Stimulated activated CD8-positive, alpha-beta memory T cell treated with anti-CD3 and anti-CD28 coated beads, Interleukin-4, amount 100 ng/mL, for 1 hour (primary cell): Measurements from ENCODE around the gene CNP.
"Not testable (repeated sequence)": the region's sequence is repeated elsewhere in the genome, so short reads cannot be mapped to it uniquely, and the experiment has no call there.

Source experiments
- DNase-seq, 2 donors: peaks; one replicate each; pipeline ENCODE4 v3.0.0-alpha.2; 2020; ENCODE audit warnings: low read depth in 2 of 2, low spot score in 1 of 2

CNP gene

DNA sequence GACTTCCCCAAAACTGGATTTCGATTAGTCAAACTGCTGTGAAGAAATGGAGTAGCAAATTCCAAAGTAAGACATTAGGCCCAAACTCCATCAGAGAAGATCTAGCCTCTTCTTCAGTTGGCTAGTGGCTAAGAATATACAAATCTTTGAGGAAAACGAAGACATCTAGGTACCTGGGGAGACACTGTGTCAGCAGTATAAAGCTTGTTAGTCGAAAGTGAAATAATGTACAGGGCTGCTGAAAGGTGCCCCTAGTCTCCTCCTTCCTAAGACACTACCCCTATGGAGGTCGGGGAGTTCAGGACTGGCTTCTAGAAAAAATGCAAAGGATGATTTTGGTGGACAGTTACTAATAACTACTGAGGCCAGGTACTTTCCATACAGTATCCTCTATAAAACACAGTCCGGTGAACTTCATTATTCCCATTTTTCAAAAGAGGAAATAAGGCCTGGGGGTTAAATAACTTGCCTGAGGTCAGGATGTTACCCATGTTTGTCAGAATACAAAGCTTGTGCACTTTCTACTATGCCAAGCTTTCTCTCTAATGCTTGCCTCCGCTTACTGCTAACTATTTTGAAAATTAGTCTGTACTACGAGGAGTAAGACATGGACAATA is 35.7 kb downstream of the CNP start:
- no peak for DNase-seq

GRCh38 chr17:42002792-42003301 is 36.3 kb downstream of the CNP start:
- no peak for DNase-seq

DNA sequence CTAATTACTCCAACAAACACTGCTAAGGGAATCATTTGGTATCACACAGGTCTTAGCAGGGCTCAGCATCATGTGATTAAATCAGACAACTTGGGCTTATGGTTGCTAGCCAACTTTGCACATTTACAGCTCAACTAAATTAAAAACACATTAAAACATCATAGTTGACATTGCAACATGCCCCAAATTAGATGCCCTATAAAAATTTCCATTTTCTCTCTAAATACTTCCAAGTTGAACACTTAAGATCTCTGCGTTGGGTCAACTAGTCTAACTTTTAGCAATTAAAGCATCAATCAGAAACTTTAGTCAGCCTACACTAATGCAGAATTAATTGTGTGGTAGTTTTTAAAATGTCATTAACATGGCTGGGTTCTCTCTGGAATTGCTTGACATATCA is 38.6 kb downstream of the CNP start:
- no peak for DNase-seq

- DNase-seq: no peak
These were observed 42.6 kb downstream of the CNP start for GRCh38 chr17:42009170-42009569.

DNA sequence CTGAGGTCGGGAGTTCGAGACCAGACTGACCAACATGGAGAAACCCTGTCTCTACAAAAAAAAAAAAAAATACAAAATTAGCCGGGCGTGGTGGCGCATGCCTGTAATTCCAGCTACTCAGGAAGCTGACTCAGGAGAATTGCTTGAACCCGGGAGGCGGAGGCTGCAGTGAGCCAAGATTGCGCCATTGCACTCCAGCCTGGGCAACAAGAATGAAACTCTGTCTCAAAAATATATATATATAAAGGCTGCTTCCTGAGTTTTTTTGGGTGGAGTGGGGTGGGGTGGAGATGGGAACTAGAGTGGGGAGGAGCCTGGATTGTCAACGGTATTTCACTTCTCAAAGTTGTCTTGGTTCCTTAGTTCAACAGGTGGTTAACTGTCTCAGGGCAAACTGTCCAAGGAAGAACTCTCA is 43.7 kb downstream of the CNP start:
- not testable (repeated sequence) for DNase-seq

DNA sequence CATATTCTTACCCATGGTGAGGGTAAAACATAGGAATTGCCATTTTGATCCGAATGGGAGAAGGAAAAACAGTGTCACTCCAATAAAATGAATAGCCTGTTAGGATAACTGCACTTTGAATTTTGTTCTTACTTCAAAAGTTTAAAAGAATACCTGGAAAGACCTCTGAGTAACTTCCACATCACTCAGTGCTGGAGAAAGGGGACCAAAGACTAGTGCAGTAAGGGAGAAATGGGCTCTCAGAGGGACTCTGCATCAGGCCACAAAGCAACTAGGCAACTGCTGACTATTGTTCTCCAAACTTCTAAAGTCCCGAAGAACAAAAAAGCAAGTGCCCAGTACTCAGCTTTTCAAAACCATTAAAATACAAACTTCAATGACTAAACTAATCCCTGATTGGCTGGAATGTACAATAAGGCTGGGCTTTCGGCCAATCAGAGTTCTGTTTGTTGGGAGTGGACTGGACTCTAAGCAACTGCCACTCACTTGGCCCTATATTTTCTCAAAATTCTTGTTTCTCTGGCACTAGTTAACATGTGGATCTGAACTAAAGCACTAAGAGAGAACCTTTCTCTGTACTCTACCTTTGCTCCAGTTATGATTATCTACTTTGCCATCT is 44.4 kb downstream of the CNP start:
- DNase-seq: no peak

DNA sequence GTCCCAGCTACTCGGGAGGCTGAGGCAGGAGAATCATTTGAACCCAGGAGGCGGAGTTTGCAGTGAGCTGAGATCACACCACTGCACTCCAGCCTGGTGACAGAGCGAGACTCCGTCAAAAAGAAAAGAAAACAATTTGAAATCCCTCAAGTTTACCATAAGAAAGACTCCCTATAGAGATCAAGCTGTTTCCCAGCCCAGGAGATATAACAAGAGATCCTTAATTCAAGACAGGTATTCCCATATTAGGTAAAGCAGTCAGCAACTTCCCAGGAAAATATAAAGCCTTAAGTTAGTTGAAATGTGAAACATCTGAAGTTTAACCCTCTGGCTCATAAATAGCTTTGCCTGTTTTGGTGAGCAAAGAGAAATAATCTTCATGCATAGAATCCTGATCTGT is 45.8 kb downstream of the CNP start:
- DNase-seq: not testable (repeated sequence)

DNA sequence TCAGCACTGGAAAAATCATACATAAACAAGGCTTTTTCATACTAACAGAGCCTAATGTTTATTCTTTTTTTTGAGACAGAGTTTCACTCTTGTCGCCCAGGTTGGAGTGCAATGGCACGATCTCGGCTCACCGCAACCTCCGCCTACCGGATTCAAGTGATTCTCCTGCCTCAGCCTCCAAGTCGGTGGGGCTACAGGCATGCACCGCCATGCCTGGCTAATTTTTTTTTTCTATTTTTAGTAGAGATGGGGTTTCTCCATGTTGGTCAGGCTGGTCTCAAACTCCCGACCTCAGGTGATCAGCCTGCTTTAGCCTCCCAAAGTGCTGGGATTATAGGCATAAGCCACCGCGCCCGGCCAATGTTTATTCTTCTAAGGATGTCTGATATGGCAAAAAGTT is 47.1 kb downstream of the CNP start:
- not testable (repeated sequence) for DNase-seq

DNA sequence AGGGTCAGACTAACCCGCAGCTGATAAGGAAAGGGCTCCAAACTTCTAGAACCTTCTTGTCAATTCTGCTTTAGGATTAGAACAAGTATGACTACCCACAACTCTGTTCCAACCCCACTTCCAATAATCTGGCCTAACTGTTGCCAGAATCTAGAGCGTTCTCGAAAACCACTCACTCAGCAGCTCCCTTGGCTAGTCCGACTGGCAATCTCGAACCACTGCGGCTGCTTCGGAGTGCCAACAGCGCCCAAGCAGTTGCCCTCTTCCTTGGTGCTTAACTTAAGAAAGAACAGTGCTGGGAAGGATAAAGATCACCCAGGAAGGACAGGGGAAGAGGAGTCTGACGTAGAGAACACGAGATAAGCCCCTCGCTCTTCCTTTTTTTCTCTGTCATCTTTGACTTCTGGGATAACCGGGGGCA is 49.8 kb downstream of the CNP start:
- no peak for DNase-seq

DNA sequence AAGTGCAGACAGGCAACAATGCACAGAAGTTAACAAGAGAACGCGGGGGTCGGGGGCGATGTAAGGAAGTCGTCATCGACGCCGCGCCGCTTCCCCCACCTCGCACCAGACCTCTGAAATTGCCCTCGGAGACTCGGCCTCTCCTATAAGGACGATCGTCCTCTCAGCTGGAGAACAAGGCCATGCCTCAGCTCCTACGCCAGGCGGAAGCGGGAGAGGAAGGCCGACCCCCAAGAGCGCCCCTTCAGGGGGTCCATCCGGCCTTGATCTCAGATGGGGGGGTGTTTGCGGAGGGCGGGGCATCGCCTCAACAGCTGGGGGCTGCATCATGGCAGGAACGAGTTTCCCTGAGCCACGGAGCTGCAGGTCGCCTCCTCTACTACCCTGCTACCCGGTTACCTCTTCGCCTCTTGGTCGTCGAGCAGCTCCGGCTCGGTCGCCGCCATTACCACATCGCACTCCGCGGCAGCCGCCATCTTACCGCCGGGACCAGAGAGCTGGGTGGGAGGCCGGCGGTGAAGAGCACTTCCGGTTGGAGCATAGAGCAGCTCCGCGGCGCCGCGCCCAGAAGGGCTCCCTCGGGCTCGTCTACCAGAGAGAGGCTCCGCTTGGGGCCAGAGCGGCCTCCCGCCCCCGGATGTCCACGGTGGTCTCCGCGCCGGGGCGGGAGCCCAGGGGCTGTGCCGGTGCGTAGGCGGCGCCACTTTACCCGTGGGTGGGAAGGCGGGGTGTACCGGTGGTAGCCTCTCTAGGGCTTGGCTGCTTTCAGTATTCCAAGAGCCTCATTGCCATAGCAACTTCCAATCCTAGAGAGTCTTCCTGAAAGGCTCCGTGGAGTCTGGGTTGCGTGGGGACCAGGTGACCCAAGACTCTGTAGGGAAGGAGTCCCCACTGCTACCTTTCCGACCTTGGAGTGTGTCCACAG is 50.6 kb downstream of the CNP start, which contains the start of gene DNAJC7:
Gene DNAJC7 (minus strand): TSS at position 499 of the 925 bp plus-strand sequence. CDS start 23 bp downstream, at position 476.
- peak; percentile 64 to 77 for DNase-seq

GRCh38 chr17:42017866-42018200 is 51.2 kb downstream of the CNP start:
- DNase-seq: no peak

DNA sequence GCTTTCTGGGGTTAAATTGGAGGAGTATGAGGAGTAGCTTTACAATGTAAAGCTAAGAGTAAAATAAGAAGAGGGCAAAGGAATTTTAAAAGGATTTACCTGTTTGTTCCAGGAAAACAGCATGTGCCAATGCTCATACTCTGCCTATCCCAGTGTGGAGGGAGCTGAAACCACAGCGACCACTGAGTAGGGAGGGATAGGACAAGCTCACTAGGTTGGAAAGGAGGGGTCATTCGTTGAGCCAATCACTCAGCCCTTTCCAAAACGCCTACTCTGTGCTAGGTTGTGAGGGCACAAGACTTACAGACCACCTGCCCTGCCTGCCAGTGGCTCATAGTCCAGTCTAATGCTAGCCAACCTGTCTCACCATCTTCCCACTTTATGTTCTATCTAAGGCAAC is 51.7 kb downstream of the CNP start:
- no peak for DNase-seq

- no peak for DNase-seq
These were observed 52.4 kb downstream of the CNP start for GRCh38 chr17:42018988-42019387.

DNA sequence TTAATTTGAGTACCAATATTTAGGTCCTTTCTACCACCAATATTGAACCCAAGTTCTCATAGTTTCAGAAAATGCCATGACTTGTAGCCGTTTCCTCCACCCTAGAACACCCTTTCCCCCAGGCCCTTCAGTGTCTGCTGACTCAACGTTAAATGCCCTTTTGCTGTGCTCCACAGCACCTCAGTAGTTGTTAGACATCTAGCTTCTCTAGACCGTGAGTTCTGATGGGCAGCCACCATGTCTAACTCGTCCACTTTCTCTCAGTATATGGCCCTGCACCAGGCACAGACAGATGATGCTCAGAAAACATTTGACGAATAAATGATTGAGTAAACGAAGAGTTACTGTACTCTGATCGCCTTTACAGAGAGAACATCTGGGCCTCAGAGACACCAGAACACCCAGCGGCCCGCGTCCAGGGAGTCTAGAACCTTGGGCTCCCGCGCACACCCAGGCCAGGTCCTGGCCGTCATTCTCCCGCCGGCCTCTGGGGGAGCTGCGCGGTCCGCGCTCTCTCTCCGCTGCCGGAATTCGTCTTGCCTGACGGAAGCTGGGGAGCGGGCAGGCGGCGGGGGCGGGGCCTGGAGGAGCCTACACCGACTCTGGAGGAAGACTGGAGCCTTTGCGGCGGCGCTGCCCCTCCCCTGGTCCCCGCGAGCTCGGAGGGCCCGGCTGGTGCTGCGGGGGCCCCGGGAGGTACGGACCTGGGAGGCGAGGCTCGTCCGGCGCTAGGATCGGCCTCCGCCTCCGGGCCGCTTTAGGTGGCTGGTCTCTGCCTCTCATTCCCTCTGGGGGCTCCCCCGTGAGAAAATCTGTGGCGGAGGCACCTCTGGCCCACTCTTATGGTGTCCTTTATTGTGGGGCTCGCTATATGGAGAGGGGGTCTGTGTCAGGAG is 53.2 kb downstream of the CNP start, which contains the start of gene NKIRAS2:
Gene NKIRAS2 (plus strand): TSS at position 582 of the 896 bp plus-strand sequence. CDS start 1,488 bp downstream, outside the sequence.
- peak; percentile 76 to 88 for DNase-seq

DNA sequence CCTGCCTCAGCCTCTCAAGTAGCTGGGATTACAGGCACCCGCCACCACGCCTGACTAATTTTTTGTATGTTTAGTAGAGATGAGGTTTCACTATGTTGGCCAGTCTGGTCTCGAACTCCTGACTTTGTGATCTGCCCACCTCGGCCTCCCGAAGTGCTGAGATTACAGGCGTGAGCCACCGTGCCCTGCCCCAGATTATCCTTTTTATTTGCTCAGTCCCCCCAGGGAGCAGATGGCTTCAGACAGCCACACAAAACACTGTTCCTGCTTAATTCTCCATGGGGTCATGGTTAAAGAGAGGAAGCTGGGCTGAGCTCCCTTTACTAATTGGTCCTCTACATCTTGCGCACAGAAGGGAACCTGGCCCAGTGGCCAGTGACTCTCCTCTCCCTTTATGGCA is 54.2 kb downstream of the CNP start:
- not testable (repeated sequence) for DNase-seq

DNA sequence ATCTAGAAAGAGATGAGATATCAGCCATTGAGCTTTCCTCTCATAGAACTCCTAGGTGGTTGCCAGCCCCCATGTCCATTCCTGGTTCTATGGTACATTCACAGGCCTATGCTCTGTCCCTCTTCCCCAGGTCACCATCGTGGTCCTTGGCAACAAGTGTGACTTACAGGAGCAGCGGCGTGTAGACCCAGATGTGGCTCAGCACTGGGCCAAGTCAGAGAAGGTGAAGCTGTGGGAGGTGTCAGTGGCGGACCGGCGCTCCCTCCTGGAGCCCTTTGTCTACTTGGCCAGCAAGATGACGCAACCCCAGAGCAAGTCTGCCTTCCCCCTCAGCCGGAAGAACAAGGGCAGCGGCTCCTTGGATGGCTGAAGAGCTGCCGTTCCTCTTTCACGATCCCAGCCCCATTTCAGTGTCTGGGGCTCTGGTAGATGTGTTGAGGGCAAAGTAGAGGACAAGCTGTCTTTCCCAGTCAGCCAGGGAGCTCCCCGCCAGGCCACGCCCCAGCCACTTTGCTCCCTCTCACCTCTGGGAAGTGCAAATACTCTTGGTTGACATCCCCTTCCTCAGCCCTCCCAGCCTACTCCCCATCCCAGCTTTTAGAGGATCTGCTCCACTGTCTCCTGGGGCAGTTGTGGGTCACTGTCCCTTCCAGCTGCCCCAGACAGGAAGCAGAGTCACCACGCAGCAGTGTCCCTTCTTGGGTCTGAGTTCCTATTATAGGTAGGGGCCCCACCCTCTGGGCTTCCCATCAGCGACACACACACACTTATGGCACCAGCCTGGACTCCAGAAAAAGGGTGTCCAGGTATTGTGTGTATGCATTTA is 57.1 kb downstream of the CNP start:
- DNase-seq: no peak

DNA sequence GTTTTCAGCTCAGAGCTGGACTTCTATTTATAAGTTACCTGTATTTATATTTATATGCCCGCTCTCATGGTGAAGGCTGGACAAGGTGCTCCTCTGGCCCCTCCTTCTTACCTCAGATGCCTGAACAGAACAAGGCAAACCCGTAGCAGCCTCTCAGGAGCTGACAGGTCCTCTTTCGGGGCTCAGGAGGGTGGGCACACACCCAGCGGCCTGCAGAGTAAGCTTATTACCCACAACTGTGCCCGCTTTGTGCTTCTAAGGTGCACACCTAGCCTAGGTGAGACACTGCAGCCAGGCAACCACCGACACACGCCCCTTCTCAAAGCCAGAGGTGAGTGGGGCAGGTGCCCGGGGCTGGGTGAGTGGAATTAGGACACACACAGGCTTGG is 58.6 kb downstream of the CNP start:
- DNase-seq: no peak

DNA sequence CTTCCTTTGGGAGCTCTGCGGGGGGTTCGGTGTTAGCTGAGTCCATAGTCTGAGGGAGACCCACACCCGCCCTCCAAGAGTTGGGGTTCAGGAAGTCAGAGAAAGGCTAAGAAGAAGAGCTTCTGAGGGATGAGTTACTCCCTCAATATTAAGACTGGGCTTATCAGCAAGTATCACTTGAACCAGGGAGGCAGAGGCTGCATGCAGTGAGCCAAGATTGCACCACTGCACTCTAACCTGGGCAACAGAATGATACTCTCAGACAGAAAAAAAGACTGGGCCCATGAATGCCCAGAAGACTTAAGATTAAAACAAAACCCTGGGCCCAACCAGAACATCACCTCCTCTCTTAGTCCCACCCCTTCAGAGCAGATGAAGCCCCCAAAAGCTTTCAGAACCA is 59.3 kb downstream of the CNP start:
- DNase-seq: no peak

- no peak for DNase-seq
These were observed 60.4 kb downstream of the CNP start for GRCh38 chr17:42026857-42027589.
